Measurements from ENCODE around the gene LRRC71.

The LRRC71 gene

DNA sequence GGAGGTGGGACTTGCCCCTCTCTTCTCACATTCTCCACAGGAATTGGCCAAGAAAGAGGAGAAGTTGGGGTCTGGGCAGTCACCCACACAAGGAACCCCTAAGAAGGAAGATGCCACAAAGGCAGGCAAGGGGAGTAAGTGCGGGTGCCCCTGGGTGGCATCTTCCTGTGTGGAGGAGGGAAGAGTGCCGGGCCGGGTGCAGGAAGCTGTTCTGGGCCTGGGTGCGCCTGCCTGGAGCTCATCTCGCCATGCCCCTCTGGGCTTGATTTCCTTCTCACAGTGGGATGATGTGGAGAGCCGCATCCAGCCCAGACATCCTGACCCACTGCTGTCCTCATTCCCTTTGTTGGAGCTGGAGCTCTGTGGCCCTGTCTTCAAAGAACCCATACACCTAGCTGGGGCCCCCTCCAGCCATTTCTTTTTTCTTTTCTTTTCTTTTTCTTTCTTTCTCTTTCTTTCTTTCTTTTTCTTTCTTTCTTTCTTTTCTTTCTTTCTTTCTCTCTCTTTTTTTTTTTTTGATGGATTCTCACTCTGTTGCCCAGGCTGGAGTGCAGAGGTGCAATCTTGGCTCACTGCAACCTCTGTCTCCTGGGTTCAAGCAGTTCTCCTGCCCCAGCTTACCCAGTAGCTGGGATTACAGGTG is 9.3 kb downstream of the LRRC71 start:
- FAIRE-seq, result no peak

DNA sequence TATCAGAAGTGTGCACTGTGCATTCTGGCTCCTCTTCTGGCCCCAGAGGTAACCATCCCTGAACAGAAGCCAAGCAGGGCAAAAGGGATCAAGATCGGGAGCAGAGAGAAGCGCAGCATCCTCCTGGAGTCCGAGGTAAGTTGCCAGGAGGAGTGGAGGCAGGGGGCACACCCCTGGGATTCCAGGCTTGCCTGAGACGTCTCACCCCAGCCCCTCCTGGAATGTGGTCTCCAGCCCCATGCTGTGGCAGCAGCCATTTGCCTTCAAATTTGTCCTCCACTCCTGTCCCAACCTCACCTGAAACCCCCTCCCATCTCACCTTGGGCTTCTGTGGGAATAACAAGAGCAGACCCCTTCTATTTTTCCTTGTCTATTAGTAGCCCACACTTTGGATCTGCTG is 10.1 kb downstream of the LRRC71 start:
- no peak for FAIRE-seq

DNA sequence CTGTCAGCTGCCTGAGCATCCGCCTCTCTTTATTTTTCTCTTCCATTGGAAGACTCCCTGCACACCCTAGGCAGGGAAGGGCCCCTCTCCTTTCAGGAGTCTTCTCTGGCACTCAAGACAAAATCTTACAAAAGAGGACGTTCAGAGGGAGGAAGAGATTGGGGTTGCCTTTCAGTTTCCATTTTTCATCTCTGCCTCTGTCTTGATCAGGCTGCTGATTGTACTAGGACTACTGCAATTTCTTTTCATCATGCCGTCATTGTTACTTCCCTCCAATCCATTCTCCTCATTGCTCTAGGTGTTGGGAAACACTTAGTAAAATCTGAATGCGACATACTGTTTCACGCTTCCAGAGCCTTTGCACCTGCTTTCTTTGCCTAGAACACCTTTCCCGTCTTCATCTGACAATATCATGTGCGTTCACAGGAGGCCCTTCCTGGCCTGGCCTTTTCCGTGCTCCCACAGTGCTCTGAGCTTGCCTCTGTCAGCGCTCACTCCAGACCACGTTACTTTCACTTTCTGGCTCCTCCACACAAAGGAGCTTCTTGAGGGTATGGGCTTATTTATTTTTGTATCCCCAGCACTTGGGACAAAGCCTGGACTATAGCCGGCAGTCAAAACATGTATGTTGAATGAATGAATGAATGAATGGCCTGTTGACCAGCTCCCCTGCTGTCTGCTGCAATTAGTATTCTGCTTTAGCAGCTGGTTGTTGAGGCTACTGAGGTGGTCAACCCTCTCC is 10.9 kb downstream of the LRRC71 start:
- FAIRE-seq, result no peak

DNA sequence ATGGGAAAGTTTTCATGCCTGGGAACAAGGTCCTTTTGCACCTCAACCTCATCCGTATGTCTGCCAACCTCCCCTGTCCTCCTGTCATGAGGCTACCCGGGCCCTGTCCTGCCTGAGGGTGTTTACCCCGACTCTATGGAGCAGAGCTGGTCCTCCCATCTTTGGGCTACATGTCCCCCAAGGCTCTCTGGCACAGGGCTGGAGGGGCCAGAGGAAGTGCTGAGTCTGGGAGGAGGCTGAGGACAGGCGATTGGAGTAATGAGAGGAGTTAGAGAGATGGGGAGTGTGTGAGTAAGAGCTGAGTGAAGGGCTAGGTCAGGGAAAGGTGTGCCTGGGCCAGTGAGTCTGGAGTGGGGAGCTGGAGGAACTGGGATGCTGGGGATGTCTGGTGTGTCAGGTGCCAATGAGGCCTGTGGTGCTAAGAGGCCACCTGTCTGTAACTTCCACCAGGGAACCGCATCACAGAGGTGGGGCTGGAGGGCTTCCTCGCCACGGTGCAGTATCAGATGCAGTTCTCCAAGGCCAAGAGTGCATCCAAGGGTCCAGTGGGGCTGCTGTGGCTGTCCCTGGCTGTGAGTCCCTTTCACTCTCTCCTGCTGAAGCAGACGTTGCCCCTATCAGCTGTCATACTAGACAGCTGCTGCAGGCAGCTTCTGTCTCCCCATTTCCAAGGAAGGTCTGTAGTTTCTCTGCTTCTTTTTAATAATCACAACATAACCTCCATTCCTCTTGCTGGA is 11.7 kb downstream of the LRRC71 start:
- no peak for FAIRE-seq

DNA sequence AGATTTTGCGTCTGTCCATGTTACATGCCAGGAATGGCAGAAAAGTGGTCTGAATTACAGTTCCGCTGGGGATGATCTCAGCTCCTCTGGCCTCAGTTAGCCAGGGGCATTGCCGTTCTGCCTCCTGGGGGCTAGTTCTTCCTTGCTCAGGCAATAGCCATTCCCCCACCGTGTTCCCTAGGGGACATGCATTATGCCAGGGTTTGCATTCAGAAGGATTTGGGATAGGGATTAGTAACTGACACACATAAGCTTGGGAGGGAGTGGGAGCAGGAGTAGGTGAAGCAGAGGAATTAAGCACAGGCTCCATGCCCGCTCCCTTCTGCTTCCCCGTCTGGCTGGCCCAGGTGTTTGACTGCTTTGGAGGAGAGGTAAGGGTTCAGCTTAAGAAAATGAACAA is 12.7 kb downstream of the LRRC71 start:
- FAIRE-seq, result no peak

DNA sequence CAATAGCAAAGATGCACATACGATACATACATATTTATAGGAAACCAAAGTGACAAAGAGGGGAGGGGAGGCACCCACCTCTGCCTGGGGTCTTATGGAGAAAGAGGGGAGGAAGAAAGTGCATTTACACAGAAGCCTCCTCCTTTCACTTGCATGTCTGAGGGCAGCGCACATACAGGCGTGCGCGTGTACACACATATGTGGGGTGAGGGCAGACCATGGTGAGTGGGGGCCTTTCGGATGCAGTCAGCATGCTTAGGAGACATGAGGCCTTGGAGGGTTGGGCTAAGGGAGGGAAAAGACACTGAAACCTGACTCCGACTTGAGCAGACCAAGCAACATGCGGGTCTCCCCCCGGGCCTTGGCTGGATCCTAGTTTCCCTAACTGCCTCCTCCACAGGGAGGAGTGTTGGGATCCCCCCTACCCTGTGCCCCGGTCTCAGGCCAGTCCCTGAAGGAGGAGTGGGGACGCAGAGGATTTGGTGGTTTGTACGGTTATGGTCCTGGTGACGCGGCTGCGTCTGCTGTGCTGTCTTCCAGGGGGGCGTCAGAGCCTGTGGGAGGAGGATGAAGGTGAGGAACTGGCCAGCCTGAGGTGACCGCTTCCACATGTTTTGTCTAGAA is 15.2 kb downstream of the LRRC71 start:
- no peak for FAIRE-seq

DNA sequence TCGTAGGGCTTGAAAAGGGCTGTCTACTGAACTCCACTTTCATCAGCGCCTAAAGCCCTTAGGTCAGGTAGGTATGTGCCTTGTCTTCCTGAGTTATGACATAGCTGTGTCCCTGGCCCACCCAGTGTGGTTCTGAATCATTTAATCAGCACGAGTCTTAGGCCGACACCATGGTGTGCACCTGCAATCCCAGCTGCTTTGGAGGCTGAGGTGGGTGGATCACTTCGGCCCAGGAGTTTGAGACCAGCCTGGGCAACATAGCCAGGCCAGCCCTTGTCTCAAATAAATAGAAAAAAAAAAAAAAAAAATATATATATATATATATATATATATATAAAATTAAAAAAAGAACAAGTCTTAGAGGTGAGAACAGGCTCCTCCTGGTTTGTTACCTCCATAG is 15.8 kb downstream of the LRRC71 start:
- no peak for FAIRE-seq

DNA sequence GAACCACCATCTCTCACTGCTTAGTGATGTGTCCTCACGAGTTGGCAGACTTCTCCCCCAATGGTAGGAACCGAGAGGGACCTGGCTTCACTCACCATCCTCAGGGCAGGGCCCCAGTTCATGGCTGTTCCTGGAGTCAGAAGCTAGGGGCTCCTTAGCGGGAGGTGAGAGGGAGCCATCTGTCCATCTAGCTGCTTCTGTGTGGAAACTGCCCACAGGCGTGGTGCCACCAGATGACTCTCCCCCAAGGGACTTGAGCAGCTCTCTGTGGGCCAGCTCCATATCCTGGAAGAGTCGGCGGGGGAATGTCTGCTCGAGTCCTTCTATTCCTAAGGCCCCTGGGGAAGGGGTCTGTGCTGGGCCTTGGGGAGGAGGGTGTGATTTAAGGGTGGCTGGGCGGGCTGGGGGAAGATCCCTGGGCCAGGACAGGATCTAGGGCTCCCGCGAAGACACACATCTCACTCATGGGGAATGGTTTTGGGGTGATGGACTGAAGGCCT is 16.3 kb downstream of the LRRC71 start:
- FAIRE-seq, result no peak

DNA sequence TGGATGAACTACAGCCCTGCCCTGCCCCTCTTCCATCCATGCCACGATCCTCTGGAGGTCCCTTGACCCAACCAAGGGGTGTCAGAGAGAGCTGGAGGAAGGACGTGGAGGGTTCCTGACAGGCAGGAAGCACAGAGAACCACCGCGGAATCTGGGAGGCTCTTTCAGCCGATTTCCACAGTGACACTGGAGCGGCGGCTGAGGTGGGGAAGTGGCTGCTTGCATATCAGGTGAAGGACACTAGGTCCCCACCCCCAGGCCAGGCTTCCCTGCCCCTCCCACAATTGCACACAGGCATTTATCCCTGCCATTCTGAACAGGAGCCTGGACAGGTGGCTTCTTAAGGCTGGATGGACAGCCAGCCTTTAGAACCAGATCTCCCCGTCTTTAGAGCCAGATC is 17.5 kb downstream of the LRRC71 start:
- FAIRE-seq, result no peak

DNA sequence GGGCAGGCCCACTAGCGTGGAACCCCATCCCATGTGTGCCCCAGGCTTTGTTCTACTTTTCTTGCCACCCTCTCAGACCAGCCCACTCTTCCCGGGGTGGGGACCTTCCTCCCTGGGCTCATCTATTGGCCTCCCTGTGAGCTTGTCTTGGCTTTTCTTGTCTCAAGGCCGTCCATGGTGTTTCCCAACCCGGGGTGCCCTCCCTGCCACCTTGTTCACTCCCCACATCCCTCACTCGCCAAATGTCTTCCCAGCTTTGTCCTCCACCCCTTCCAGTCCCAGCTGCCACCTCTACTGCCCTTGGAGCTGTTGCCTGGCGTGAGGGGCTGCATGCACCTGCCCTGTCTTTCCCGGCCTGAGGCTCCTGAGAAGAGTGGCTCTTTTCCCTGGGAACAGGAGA is 18.4 kb downstream of the LRRC71 start:
- FAIRE-seq, result no peak

DNA sequence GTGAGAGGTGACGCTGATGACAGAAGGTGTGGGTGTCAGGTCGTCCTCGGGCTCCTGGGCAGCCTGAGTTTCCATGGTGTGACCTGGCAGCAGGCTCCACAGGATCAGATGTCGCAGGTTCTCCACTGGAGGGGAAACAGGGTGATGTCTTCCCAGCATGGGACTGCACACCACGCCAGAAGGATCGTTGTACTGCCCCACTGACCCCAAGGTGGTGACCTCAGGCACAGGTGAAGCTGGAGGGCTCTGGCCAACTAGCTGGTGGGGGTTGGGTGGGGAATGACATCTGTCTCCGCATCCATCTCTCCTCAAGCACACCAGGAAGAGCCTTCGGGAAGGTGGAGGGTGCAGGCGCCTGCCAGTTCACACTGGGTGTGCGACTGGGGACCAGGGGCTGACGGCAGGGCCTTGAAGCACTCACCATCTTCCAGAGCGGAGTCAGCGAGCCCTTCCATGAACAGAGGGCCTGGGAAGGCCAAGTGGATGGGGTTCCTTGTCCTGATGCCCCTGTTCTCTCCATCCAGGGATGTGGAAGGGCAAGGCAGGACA is 19.4 kb downstream of the LRRC71 start:
- no peak for FAIRE-seq

DNA sequence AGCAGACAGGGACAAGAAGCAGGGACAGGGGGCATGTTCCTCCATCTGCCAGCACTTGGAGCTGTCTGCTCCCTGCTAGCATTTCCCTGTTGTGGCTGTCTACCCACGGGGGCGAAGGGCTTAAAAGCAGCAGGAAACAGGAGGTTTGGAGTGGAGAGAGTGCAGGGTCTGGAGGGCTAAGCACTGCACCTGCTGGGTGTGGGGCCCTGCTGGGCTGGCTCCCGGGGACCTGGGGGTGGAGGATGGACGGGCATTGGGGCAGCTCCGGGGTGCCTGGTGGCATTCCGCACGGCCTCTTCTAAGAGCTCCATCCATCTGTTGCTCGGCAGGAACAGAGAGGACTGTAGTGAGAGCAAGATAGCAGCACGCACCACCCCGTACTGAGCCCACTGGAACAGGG is 21.2 kb downstream of the LRRC71 start:
- FAIRE-seq, result no peak

DNA sequence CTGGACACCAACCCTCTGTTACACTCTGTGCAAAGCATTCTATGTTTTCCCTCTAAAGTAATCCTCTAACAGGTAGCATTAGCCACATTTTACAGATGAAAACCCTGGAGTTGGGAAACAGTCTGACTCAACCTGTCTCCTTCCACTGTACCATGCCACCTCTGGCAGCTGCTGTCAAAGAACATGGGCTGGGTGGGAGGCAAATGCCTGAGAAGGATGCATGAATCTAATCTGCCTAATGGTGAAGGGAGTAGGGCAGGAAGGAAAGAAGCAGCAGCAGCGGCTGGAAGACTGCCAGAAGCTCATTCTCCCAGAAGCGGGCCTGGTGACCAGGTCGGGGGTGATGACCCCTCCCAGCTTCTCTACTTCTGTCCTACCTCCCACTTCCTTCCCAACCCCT is 21.7 kb downstream of the LRRC71 start:
- no peak for FAIRE-seq

DNA sequence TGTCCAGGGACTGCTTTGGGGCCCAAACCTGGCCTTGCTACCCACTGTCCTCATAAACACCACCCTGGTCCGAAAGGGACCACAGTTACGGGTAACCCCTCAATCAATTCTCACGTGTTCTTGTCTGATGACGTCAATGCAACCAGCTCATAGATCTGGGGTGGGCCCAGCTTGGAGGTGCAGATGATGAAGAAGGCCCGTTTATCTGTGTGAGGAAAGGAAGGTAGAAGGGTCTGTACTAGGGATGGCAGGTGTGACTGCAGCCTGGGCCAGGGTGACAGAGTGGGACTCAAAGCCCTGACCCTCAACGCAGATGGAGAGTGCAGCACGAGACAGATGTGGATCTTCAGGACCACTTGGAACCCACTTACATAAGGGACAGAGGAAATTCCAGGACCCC is 22.1 kb downstream of the LRRC71 start:
- FAIRE-seq, result no peak

DNA sequence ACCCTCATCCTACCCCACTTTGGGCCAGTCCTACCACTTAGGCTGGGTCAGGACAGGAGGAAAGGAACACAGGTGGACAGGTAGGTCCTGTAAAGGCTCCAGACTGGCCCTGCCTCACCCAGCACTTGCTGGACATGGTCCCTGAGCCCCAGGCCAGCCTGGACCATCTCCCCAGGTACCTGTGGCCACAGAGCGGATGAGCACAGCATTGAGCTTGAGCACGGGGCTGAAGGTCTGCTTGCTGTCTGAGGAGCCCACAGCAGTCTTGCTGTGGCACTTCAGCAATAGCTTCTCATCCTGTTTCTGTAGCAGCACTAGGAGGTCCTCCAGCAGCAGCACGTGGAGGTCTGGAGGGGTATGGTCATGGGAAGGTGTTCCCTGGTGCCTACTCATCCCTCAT is 23.3 kb downstream of the LRRC71 start:
- no peak for FAIRE-seq

DNA sequence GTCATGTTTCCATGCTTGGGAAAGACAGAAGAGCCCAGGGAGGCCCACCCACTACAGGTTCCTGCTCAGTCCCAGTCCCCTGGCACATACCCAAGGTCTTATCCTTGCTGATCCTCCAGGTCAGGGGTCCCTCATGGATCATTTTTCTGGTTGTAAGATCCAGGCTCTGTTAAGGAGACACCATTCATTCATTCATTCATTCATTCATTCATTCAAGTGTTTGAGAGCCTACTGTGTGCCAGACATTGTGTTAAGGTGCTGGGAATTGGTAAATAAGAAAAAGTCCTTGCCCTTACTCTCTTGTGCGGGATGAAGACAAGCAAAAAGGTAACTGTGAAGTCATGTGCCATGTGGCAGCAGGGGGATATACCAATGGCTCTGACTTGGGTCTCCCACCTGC is 23.8 kb downstream of the LRRC71 start:
- FAIRE-seq, result no peak

DNA sequence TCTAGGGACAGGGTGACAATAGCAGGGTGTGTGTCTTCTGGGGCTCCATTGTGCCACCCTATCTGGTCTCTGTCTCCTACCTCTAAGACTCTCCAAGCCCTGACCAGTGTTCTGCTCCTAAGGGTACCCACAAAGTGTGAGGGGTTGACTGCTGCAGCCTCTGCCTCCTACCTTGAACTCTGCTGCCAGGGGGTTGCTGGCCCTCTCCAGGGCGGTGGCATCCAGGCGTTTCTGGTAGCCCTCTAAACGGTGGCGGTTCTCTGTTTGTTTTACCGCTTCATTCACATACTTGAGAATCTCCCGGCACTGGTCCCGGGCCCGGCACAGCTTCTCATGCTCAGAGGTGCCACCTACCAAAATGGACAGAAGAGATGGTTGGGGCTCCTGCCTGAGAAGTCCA is 24.4 kb downstream of the LRRC71 start:
- no peak for FAIRE-seq

DNA sequence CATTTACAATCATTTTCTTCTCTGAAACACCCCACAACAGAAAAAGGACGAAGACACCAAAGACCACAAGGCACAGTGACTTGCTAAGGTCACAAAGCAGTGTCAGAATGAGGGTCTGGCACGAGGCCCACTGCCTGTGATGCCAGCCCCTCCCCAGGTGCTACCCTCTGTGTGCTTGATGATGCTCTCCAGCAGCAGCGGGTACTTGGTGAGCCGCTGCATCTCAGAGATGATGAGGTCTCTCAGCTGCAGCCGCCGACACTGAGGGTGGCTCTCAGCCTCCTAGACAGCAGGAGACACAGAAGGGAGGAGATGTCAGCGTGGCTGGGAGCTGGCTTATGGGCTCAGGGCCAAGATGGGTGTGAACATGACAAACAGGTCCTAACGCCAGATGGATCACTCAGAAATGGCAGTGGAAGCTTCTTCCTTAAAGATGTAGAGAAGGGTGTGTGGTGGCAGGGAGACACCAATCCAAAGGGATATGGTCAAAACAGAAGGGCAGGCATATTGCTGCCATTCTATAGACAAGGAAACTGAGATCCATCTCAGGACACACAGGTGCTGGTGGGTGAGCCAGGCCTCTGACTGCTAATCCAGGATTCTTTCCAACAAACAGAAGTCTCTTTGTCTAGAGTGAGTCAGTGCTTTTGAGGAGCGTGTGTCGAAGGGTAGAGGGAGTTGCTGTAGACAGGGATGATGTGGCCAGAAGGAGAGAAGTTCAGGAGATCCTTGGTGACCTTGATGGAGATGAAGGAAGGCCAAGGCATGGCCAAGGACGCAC is 25.6 kb downstream of the LRRC71 start:
- no peak for FAIRE-seq

DNA sequence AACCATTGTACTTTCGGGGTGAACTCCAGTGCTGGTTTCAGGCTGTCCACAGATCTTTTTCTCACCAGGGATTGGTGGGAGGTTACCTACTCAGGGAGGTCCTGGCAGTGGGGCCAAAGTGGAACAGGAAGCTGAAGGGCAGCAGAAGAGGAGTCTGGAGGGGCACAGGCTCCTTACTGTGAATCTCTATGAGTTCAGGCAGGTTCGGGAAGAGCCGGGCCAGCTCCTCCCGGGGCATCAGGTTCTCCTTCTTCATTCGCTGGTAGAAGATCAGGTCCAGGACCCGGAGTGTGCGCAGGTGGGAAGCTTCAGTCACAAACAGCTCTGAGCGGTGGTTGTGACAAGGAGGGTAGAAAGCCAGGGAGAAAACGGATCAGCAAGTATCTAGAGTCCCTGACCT is 26.7 kb downstream of the LRRC71 start:
- FAIRE-seq, result no peak

DNA sequence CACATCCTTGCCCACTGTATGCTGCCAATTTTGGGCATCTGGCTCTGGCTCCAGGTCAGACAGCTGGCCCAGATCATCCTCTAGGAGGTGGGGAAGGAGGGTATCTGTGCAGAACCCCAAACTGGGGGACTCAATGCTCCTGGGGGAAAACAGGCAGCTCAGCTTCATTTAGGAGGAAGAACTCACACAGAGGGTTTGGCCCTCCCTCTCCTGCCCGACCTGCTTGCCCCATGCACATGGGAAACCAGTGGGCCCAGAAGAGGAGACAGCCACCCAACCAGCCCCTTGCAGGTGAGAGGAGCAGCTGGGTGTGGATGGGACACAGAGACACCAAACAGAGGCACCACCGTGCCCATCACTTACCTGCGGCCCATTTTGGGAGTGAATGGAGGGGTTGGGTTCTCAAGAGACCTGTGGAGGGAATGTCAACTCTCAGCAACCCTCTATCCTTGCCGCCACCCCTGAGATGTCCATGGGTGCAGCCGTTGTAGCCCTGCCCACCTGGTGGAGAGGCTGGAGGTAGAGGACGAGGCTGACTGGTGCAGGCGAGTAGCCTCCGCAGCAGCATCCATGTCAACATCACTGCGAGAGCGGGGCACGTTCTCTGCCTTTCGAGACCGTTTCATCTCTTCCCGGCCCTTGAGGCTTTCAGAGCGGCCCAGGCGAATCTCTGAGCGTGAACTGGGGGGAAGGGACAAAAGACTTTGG is 27.5 kb downstream of the LRRC71 start:
- FAIRE-seq, result no peak

DNA sequence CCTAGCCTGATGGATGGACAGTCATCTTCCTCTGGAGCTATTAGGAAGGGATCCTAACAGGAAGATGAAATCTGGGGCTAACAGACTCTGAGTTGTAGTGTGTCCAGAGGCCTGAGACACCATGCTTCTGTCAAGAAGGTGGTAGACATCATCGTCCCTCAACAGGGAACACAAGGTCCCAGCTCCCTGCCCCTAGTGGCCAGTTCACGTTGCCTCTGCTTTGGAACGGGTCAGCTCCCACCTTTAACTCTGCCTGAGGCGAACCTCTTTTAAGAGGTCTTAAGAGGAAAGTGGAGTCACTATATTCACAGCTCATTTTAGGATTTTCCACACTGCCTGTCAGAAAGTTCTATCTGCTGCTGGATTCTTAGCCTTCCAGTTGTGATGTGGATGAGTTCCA is 28.3 kb downstream of the LRRC71 start:
- FAIRE-seq, result no peak

DNA sequence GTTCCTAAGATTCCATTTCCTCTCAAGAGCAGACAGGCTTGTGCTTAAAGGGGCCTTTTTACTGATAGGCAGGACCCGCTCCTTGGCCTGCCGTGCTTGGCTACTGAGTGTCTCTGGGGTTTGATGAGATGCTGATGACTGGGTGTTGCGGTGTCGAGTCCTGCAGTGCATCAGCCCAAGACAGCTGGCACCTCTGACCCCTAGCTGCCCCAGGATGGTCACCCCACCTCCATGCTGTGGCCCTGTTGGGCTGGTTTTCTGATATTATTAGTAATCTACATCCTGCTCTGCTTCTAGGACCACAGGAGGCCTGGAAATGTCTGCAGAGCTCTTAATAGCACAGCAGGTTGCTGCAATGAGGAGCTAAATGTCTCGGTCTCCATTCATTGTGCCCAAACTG is 28.7 kb downstream of the LRRC71 start:
- FAIRE-seq, result no peak

Data from TTC549 (cell line).